Mesenchymal stem cell (in vitro differentiated cells and primary cell): ENCODE results near the gene PWWP2B.

ENCODE experiments used
- DNase-seq: peaks from one replicate; pipeline ENCODE4 v3.0.0-alpha.2; 2013
- H2AFZ ChIP-seq: one replicate; pipeline ENCODE4 v1.6.1; 2013; ENCODE audit warnings: low read depth, mild to moderate bottlenecking, control low read depth, inconsistent platforms, low read length, moderate library complexity
- H2AK5ac ChIP-seq: 2 replicates; pipeline ENCODE4 v1.6.1; 2013; ENCODE audit warnings: low read length, moderate library complexity, mild to moderate bottlenecking, inconsistent platforms; ENCODE audit not compliant: severe bottlenecking
- H2BK120ac ChIP-seq: one replicate; pipeline ENCODE4 v1.6.1; 2013; ENCODE audit warnings: low read depth, mild to moderate bottlenecking, inconsistent platforms, low read length, moderate library complexity
- H2BK12ac ChIP-seq, 2 experiments: one replicate each; pipeline ENCODE4 v1.6.1; 2013; ENCODE audit warnings: inconsistent platforms in 2 of 2, low read length in 2 of 2, mild to moderate bottlenecking in 2 of 2, moderate library complexity in 2 of 2, control low read depth in 1 of 2
- H2BK15ac ChIP-seq: one replicate; pipeline ENCODE4 v1.6.1; 2013; ENCODE audit warnings: mild to moderate bottlenecking, low read depth, inconsistent platforms; ENCODE audit not compliant: poor library complexity, severe bottlenecking
- H2BK5ac ChIP-seq: 2 replicates; pipeline ENCODE4 v1.6.1; 2013; ENCODE audit warnings: low read depth, mild to moderate bottlenecking, low read length, control low read depth, inconsistent platforms; ENCODE audit not compliant: poor library complexity, severe bottlenecking
- H3K14ac ChIP-seq, 2 experiments: one replicate each; pipeline ENCODE4 v1.6.1; 2013; ENCODE audit warnings: inconsistent platforms in 2 of 2, low read length in 2 of 2, control low read depth in 1 of 2, mild to moderate bottlenecking in 1 of 2, moderate library complexity in 1 of 2
- H3K18ac ChIP-seq, 2 experiments: one replicate each; pipeline ENCODE4 v1.6.1; 2013; ENCODE audit warnings: inconsistent platforms in 2 of 2, low read length in 2 of 2, control low read depth in 1 of 2, low read depth in 1 of 2, mild to moderate bottlenecking in 1 of 2
- H3K23ac ChIP-seq, 2 experiments: one replicate each; pipeline ENCODE4 v1.6.1; 2013; ENCODE audit warnings: inconsistent platforms in 2 of 2, low read length in 2 of 2, mild to moderate bottlenecking in 2 of 2, moderate library complexity in 2 of 2, control low read depth in 1 of 2
- H3K27ac ChIP-seq: 2 replicates; pipeline ENCODE4 v1.5.1; 2013; ENCODE audit warnings: mild to moderate bottlenecking, moderate library complexity, low read length, control low read depth, inconsistent platforms; ENCODE audit not compliant: poor library complexity, severe bottlenecking
- H3K27me3 ChIP-seq, 2 experiments: 2 replicates each; pipeline versions ENCODE4 v1.6.1 to v1.7.0; 2013; ENCODE audit warnings: low read length in 2 of 2, mild to moderate bottlenecking in 2 of 2, moderate library complexity in 2 of 2, control low read depth in 1 of 2, inconsistent platforms in 1 of 2; ENCODE audit not compliant: control insufficient read depth in 1 of 2, insufficient read depth in 1 of 2
- H3K36me3 ChIP-seq, 2 experiments: 2 replicates each; pipeline versions ENCODE4 v1.6.1 to v1.7.0; 2013; ENCODE audit warnings: low read length in 2 of 2, control low read depth in 1 of 2, inconsistent platforms in 1 of 2, low read depth in 1 of 2, mild to moderate bottlenecking in 1 of 2; ENCODE audit not compliant: insufficient read depth in 2 of 2, control insufficient read depth in 1 of 2
- H3K4ac ChIP-seq, 2 experiments: one replicate each; pipeline ENCODE4 v1.6.1; 2013; ENCODE audit warnings: inconsistent platforms in 2 of 2, low read length in 2 of 2, mild to moderate bottlenecking in 2 of 2, moderate library complexity in 2 of 2, control low read depth in 1 of 2, low read depth in 1 of 2
- H3K4me1 ChIP-seq: 2 replicates; pipeline ENCODE4 v1.6.1; 2013; ENCODE audit warnings: low read depth, low read length, control low read depth; ENCODE audit not compliant: control insufficient read depth, insufficient read depth
- H3K4me2 ChIP-seq: 2 replicates; pipeline ENCODE4 v1.6.1; 2013; ENCODE audit warnings: low read length, mild to moderate bottlenecking, inconsistent platforms; ENCODE audit not compliant: poor library complexity, severe bottlenecking
- H3K4me3 ChIP-seq, 2 experiments: 2 replicates each; pipeline versions ENCODE4 v1.5.1 to v1.7.0; 2013; ENCODE audit warnings: low read length in 2 of 2, mild to moderate bottlenecking in 2 of 2, control low read depth in 1 of 2, low read depth in 1 of 2; ENCODE audit not compliant: insufficient read depth in 1 of 2
- H3K79me1 ChIP-seq: replicated peaks from 2 replicates; pipeline ENCODE4 v1.6.1; 2013; ENCODE audit warnings: mild to moderate bottlenecking, control low read depth, low read length, inconsistent platforms; ENCODE audit not compliant: poor library complexity, severe bottlenecking
- H3K9ac ChIP-seq: 2 replicates; pipeline ENCODE4 v1.7.0; 2013; ENCODE audit warnings: mild to moderate bottlenecking, low read length, moderate library complexity
- H3K9me3 ChIP-seq: 2 replicates; pipeline ENCODE4 v1.7.0; 2013; ENCODE audit warnings: mild to moderate bottlenecking, low read length; ENCODE audit not compliant: control insufficient read depth
- H4K8ac ChIP-seq: one replicate; pipeline ENCODE4 v1.6.1; 2013; ENCODE audit warnings: inconsistent platforms, mild to moderate bottlenecking, low read length, moderate library complexity
- H4K91ac ChIP-seq: one replicate; pipeline ENCODE4 v1.6.1; 2013; ENCODE audit warnings: mild to moderate bottlenecking, low read length, inconsistent platforms
- WGBS: methylation state at CpG from one replicate; pipeline ENCODE4 v1.1.7; 2013; ENCODE audit warnings: mixed read lengths; 5-methylcytosine and 5-hydroxymethylcytosine counted together

Gene PWWP2B

DNA sequence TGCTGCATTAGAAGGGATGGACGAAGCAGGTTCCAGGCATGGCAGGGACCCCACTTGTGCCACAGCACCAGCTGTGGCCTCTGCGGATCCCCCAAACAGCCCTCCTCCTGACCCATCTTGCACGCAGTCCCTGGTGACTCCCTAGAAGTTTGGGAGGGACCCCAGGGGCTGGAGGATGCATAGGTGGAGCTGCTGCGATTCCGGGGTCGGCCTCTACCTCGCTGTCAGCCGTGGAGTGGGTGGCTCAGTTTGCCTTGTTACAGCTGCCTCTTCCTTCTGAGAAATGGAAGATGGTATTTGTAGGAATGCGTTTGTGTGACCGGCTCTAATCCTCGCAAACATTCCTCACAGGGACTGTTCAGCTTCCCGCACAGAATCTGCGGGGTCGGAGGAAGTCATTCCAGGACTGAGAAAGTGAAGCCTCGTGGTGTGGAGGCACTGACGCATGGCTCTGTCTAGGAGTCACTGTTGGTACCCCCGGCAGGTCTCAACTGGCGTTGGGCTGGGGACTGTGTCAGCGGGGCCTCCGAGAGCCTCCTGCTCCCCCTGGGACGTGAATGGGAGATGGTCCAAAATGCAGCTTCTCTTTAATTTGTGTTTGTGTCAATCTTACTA lies 17.5 kb downstream of the PWWP2B start:
- peak overlapping the region; percentile 57 for H4K91ac ChIP-seq
- no peaks in the 10 kb centered on the region for H3K9me3 ChIP-seq
- H3K4ac ChIP-seq, result no peak overlapping the region
- peaks cover 36% of the 10 kb centered on the region for H3K79me1 ChIP-seq
- H3K18ac ChIP-seq, result peak overlapping the region in 1 of 2 experiments; percentile 5
- DNase-seq, result peak; percentile 69
- no peaks in the 10 kb centered on the region for H3K27me3 ChIP-seq
- no peak overlapping the region for H2AFZ ChIP-seq
- peaks cover 5 to 54% of the 10 kb centered on the region in 2 experiments for H3K36me3 ChIP-seq
- H2BK15ac ChIP-seq, result no peak overlapping the region
- H3K27ac ChIP-seq, result no peak overlapping the region
- no peak overlapping the region for H3K9ac ChIP-seq
- peaks cover 61% of the 10 kb centered on the region for H3K4me1 ChIP-seq
- no peak overlapping the region for H3K23ac ChIP-seq
- no peak overlapping the region for H2BK120ac ChIP-seq
- H2BK12ac ChIP-seq, result no peak overlapping the region
- H2BK5ac ChIP-seq, result no peak overlapping the region
- WGBS, result 71% methylated on average over 21 of the region's 21 CpGs
- no peak overlapping the region for H3K14ac ChIP-seq
- peak overlapping the region; percentile 56 for H4K8ac ChIP-seq
- no peak overlapping the region for H3K4me2 ChIP-seq
- H3K4me3 ChIP-seq, result no peak overlapping the region
- no peak overlapping the region for H2AK5ac ChIP-seq

DNA sequence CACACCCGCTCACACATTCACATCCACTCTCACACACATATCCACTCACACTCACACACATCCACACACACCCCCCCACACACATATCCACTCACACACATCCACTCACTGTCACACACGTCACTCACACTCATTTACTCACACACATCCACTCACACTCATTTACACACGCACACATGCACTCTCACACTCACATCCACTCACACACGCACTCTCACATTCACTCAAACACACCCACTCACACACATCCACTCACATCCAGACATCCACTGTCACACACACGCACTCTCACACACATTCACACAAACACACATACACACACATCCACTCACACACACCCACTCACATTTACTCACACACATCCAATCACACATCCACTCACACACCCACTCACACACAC lies 18.3 kb downstream of the PWWP2B start:
- 86% methylated on average over 5 of the region's 5 CpGs for WGBS
- no peak overlapping the region for H2AFZ ChIP-seq
- no peak overlapping the region for H3K9ac ChIP-seq
- H2BK12ac ChIP-seq, result peak overlapping the region; percentile 55 to 78
- H3K4me2 ChIP-seq, result no peak overlapping the region
- H2AK5ac ChIP-seq, result no peak overlapping the region
- H3K27me3 ChIP-seq, result no peaks in the 10 kb centered on the region
- H3K4me1 ChIP-seq, result peaks cover 61% of the 10 kb centered on the region
- peak overlapping the region; percentile 29 to 37 for H3K18ac ChIP-seq
- H4K8ac ChIP-seq, result peak overlapping the region; percentile 52
- peaks cover 5 to 52% of the 10 kb centered on the region in 2 experiments for H3K36me3 ChIP-seq
- no peak overlapping the region for H2BK15ac ChIP-seq
- H2BK120ac ChIP-seq, result no peak overlapping the region
- H3K4me3 ChIP-seq, result no peak overlapping the region
- H3K14ac ChIP-seq, result peak overlapping the region in 1 of 2 experiments; percentile 79
- H3K27ac ChIP-seq, result no peak overlapping the region
- peaks cover 35% of the 10 kb centered on the region for H3K79me1 ChIP-seq
- H2BK5ac ChIP-seq, result no peak overlapping the region
- no peak overlapping the region for H3K23ac ChIP-seq
- H4K91ac ChIP-seq, result peak overlapping the region; percentile 66
- H3K4ac ChIP-seq, result peak overlapping the region in 1 of 2 experiments; percentile 57
- no peaks in the 10 kb centered on the region for H3K9me3 ChIP-seq
- DNase-seq, result no peak

DNA sequence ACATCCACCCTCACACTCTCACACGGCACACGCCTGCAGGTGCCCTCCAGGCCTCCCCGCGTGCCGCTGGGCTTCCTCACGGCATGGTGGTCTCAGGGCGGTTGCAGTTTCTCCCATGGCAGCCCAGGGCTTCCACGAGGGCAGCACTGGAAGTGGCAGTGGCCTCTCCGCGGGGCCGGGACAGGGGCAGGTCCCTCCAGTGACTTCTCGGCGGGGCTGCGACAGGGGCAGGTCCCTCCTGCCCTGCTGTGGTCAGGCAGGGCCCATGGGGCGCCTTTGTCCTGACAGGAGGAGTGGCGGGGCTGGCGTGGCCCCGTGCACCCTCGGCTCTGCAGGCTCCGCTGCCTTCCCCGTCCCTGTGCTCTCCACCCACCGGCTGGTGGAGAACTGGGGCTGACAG lies 19.0 kb downstream of the PWWP2B start:
- Histone ChIP-seq H3K27me3 (no peaks in the 10 kb centered on the region), H2AFZ (no peak overlapping the region), H3K9ac (no peak overlapping the region), H3K18ac (peak overlapping the region in 1 of 2 experiments; percentile 58), H3K4ac (no peak overlapping the region), H4K8ac (no peak overlapping the region), H4K91ac (peak overlapping the region; percentile 66), H3K79me1 (peaks cover 29% of the 10 kb centered on the region), H3K4me1 (peaks cover 60% of the 10 kb centered on the region), H3K27ac (no peak overlapping the region), H3K9me3 (no peaks in the 10 kb centered on the region), H2AK5ac (no peak overlapping the region), H2BK120ac (no peak overlapping the region), H3K4me3 (no peak overlapping the region), H3K36me3 (peaks cover 5 to 45% of the 10 kb centered on the region in 2 experiments), H3K23ac (no peak overlapping the region), H2BK15ac (no peak overlapping the region), H3K4me2 (no peak overlapping the region), H2BK5ac (no peak overlapping the region), H2BK12ac (peak overlapping the region in 1 of 2 experiments; percentile 57), H3K14ac (peak overlapping the region in 1 of 2 experiments; percentile 50)
- WGBS, result 91% methylated on average over 17 of the region's 22 CpGs
- no peak for DNase-seq

DNA sequence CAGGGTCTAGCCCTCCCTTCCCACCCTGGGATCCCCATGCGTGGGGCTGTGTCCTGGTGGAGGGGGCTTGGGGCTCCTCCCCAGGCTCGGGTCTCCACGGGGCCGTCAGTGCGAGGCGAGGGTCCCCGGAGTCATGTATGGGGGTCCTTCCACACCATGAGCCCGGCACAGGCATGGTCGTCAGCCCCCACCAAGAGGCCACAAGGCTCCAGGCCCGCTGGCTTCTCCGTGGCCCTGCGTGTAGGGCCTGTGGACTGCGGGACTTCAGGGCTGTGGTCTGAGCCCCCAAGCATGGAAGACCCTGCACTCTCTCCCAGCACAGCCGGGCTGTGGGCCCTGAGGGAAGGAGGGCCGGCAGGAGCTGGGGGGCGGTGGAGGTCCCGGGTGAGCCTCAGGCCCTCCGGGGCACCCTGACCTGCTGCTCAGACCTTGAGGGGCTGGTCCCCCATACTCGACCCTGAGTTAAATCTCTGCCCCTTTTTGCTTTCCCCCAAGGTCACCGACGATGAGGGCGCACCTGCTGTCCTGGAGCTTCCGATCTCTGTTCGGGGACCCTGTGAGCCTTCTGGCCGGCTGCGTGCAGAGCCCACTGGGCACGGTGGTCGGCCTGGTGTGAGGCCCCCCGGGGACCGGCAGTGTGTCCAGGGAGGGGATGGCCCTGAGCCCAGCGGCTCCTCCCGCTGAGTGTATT lies 19.7 kb downstream of the PWWP2B start:
- peak overlapping the region; percentile 21 for H4K91ac ChIP-seq
- no peak overlapping the region for H2BK5ac ChIP-seq
- no peaks in the 10 kb centered on the region for H3K27me3 ChIP-seq
- no peak overlapping the region for H3K4me3 ChIP-seq
- no peak for DNase-seq
- no peak overlapping the region for H3K27ac ChIP-seq
- H2BK120ac ChIP-seq, result no peak overlapping the region
- no peak overlapping the region for H2BK12ac ChIP-seq
- peaks cover 63% of the 10 kb centered on the region for H3K4me1 ChIP-seq
- H3K9me3 ChIP-seq, result no peaks in the 10 kb centered on the region
- no peak overlapping the region for H2AFZ ChIP-seq
- H3K4me2 ChIP-seq, result no peak overlapping the region
- H2AK5ac ChIP-seq, result no peak overlapping the region
- H4K8ac ChIP-seq, result no peak overlapping the region
- H2BK15ac ChIP-seq, result peak overlapping the region; percentile 12
- no peak overlapping the region for H3K4ac ChIP-seq
- peaks cover 5 to 40% of the 10 kb centered on the region in 2 experiments for H3K36me3 ChIP-seq
- H3K14ac ChIP-seq, result no peak overlapping the region
- WGBS, result 96% methylated on average over 32 of the region's 32 CpGs
- no peak overlapping the region for H3K18ac ChIP-seq
- no peak overlapping the region for H3K9ac ChIP-seq
- peaks cover 26% of the 10 kb centered on the region for H3K79me1 ChIP-seq
- H3K23ac ChIP-seq, result no peak overlapping the region
